Dermis blood vessel endothelial cell (primary cell): ENCODE data around the gene CMC2. TPM values are rescaled to one million over a fixed set of nuclear protein-coding genes. Genes with fewer than 3 reads are reported as not detected.
A peak's percentile ranks its signal among the peaks of the same experiment; 100 is the strongest.

Source experiments
- DNase-seq: peaks from one replicate; pipeline ENCODE4 v3.0.0; 2010
- total RNA-seq: library from RNA; depleted of rRNA; stranded (reverse); fragments of >200 nt; gene quantifications from 2 replicates; pipeline ENCODE4 v1.2.3, GENCODE V29; 2014

Gene CMC2
- total RNA-seq, 1 donor from 2014 or later, result 35.7 TPM

GRCh38 chr16:81001330-81001729, 5.4 kb downstream of the CMC2 start:
- no peak for DNase-seq

- DNase-seq, result no peak
Observed at GRCh38 chr16:81000873-81001272, 5.8 kb downstream of the CMC2 start.

- DNase-seq, result no peak
Observed at GRCh38 chr16:80997964-80998620, 8.6 kb downstream of the CMC2 start.

GRCh38 chr16:80997139-80997798, 9.4 kb downstream of the CMC2 start:
- DNase-seq, result no peak

GRCh38 chr16:80996688-80997138, 10.0 kb downstream of the CMC2 start:
- DNase-seq, result no peak

GRCh38 chr16:80994451-80994850, 12.2 kb downstream of the CMC2 start:
- DNase-seq, result peak; percentile 21

GRCh38 chr16:80993834-80994233, 12.9 kb downstream of the CMC2 start:
- no peak for DNase-seq

- peak; percentile 62 for DNase-seq
Observed at GRCh38 chr16:80993307-80993706, 13.4 kb downstream of the CMC2 start.

- DNase-seq, result no peak
Observed at GRCh38 chr16:80992676-80993293, 13.9 kb downstream of the CMC2 start.

GRCh38 chr16:80991792-80992430, 14.8 kb downstream of the CMC2 start:
- no peak for DNase-seq

GRCh38 chr16:80990978-80991377, 15.7 kb downstream of the CMC2 start:
- no peak for DNase-seq

- no peak for DNase-seq
Observed at GRCh38 chr16:80990577-80990976, 16.1 kb downstream of the CMC2 start.

GRCh38 chr16:80989801-80990200, 16.9 kb downstream of the CMC2 start:
- no peak for DNase-seq

- DNase-seq, result no peak
Observed at GRCh38 chr16:80988756-80989155, 17.9 kb downstream of the CMC2 start.

GRCh38 chr16:80986557-80986956, 20.1 kb downstream of the CMC2 start:
- DNase-seq, result no peak

GRCh38 chr16:80985611-80986010, 21.1 kb downstream of the CMC2 start:
- DNase-seq, result peak; percentile 48

GRCh38 chr16:80984124-80984892, 22.4 kb downstream of the CMC2 start:
- no peak for DNase-seq

GRCh38 chr16:80982646-80983045, 24.0 kb downstream of the CMC2 start:
- DNase-seq, result no peak

- DNase-seq, result no peak
Observed at GRCh38 chr16:80981103-80981502, 25.6 kb downstream of the CMC2 start.

GRCh38 chr16:80976946-80977345, 29.7 kb downstream of the CMC2 start:
- DNase-seq, result no peak

GRCh38 chr16:80974649-80975376, 31.9 kb downstream of the CMC2 start:
- DNase-seq, result no peak

GRCh38 chr16:80973991-80974390, 32.7 kb downstream of the CMC2 start:
- no peak for DNase-seq
